ENCODE results near the gene ADNP2. TPM values are rescaled to one million over a fixed set of nuclear protein-coding genes. Genes with fewer than 3 reads are reported as not detected.

Gene ADNP2
- total RNA-seq, 4 donors from 2014 or later = 16.0 to 30.1 (median 22.3) TPM

DNA sequence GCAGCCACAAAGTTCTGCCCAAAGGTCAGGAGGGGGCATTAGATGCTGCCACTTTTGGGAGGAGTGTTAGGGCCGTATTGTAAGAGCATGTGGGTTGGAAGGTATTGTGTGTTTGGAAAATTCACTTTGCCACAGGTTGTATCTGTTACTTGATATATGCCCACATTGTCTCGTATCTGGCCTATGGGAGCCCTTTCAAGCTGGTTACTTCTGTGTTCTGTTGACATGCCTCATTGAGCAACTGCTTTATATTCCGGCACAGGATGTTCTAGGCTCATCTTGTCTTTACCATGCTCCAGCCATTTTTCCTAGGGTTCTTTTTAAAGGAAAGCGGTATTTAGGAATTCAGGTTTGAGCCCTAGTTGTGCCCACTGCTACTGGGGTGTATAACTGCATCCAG, 6.0 kb downstream of the ADNP2 start:
- no peaks in the 10 kb centered on the region for H3K27me3 ChIP-seq

DNA sequence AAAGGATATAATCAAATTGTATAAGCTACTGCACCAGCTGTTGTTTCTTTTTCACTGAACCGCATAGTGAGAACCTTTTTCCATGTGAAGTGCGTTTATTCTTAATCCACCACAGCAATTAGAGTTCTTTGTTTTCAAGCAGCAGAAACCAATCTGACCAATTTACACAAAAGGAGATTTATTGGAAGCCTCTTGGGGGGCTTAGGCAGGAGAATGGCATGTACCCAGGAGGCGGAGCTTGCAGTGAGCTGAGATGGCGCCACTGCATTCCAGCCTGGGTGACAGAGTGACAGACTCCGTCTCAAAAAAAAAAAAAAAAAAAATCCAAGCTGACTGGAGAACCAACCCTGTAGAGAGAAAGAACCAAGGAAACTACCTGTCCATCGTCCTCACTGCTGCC, 10.0 kb downstream of the ADNP2 start:
- no peak overlapping the region for H3K27ac ChIP-seq
- no peaks in the 10 kb centered on the region for H3K9me3 ChIP-seq
- in situ Hi-C loops (cut with MboI; ENCODE audit: low pct_ligation_motif_present in 1 of 4, low pct_unique_long_range_greater_than_20kb in 1 of 4, low sequenced_read_pairs in 3 of 4) = no loop called here
- H3K36me3 ChIP-seq = peaks cover 0 to 15% (median 3%) of the 10 kb centered on the region in 4 donors
- intact Hi-C loops (cut with DNase I; ENCODE audit: low total_unique reads) = no loop called here
- no peak for DNase-seq
- peaks cover 0 to 11% (median 5%) of the 10 kb centered on the region in 4 donors for H3K4me1 ChIP-seq
- 86 to 94% methylated on average over 3 to 6 of the region's 6 CpGs for WGBS, 2 donors (ENCODE audit: low coverage in 1 of 2)
- no peaks in the 10 kb centered on the region for H3K27me3 ChIP-seq
- no peak overlapping the region for H3K4me3 ChIP-seq
- TF ChIP-seq, protein P1, sequence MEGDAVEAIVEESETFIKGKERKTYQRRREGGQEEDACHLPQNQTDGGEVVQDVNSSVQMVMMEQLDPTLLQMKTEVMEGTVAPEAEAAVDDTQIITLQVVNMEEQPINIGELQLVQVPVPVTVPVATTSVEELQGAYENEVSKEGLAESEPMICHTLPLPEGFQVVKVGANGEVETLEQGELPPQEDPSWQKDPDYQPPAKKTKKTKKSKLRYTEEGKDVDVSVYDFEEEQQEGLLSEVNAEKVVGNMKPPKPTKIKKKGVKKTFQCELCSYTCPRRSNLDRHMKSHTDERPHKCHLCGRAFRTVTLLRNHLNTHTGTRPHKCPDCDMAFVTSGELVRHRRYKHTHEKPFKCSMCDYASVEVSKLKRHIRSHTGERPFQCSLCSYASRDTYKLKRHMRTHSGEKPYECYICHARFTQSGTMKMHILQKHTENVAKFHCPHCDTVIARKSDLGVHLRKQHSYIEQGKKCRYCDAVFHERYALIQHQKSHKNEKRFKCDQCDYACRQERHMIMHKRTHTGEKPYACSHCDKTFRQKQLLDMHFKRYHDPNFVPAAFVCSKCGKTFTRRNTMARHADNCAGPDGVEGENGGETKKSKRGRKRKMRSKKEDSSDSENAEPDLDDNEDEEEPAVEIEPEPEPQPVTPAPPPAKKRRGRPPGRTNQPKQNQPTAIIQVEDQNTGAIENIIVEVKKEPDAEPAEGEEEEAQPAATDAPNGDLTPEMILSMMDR (IDR thresholded peaks at IDR 0.05) = no peak
- TF ChIP-seq EP300 (IDR thresholded peaks at IDR 0.05; ENCODE audit: low read depth) (no peak), POLR2A (IDR thresholded peaks at IDR 0.05) (no peak), POLR2AphosphoS5 (IDR thresholded peaks at IDR 0.05) (no peak)

More for the DNA sequence above, 6.0 kb downstream of the ADNP2 start:
- in situ Hi-C loops (cut with MboI; ENCODE audit: low pct_ligation_motif_present in 1 of 4, low pct_unique_long_range_greater_than_20kb in 1 of 4, low sequenced_read_pairs in 3 of 4) (no loop called here), intact Hi-C loops (cut with DNase I; ENCODE audit: low total_unique reads) (no loop called here)
- 93 to 100% methylated on average over 3 to 4 of the region's 4 CpGs for WGBS, 2 donors (ENCODE audit: low coverage in 1 of 2)
- TF ChIP-seq POLR2AphosphoS5 (IDR thresholded peaks at IDR 0.05) = no peak
- TF ChIP-seq POLR2A (IDR thresholded peaks at IDR 0.05) = no peak
- TF ChIP-seq, protein P1 (IDR thresholded peaks at IDR 0.05) = no peak
- no peak for TF ChIP-seq EP300 (IDR thresholded peaks at IDR 0.05; ENCODE audit: low read depth)
- Histone ChIP-seq H3K36me3 (peaks cover 0 to 13% (median 3%) of the 10 kb centered on the region in 4 donors), H3K4me1 (peaks cover 0 to 22% (median 9%) of the 10 kb centered on the region in 4 donors), H3K27ac (no peak overlapping the region), H3K4me3 (no peak overlapping the region), H3K9me3 (no peaks in the 10 kb centered on the region)
- no peak for DNase-seq

DNA sequence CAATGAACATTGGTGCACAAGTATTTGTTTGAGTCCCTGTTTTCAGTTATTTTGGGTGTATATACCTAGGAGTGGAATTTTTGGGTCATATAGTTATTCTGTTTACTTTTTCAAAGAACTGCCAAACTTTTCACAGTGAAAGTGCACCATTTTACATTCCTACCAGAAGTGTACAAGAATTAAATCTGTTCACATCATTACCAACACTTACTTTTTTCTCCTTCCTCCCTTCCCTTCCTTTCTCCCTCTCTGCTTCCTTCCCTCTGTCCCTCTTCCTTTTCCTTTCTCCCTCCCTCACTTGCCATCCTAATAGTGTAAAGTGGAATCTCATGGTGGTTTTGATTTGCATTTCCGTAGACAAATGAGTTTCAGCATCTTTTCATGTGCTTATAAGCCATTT, 11.9 kb downstream of the ADNP2 start:
- intact Hi-C loops (cut with DNase I; ENCODE audit: low total_unique reads) = no loop called here
- peaks cover 0 to 15% (median 3%) of the 10 kb centered on the region in 4 donors for H3K36me3 ChIP-seq
- peaks cover 0 to 19% (median 5%) of the 10 kb centered on the region in 4 donors for H3K4me1 ChIP-seq
- no peak for DNase-seq
- no peak overlapping the region for H3K4me3 ChIP-seq
- H3K27me3 ChIP-seq = no peaks in the 10 kb centered on the region
- 90 to 100% methylated on average over 1 of the region's 1 CpG for WGBS, 2 donors (ENCODE audit: low coverage in 1 of 2)
- TF ChIP-seq, protein P1 (IDR thresholded peaks at IDR 0.05) = no peak
- TF ChIP-seq EP300 (IDR thresholded peaks at IDR 0.05; ENCODE audit: low read depth) = no peak
- no peak for TF ChIP-seq POLR2A (IDR thresholded peaks at IDR 0.05)
- no peak for TF ChIP-seq POLR2AphosphoS5 (IDR thresholded peaks at IDR 0.05)
- in situ Hi-C loops (cut with MboI; ENCODE audit: low pct_ligation_motif_present in 1 of 4, low pct_unique_long_range_greater_than_20kb in 1 of 4, low sequenced_read_pairs in 3 of 4) = no loop called here
- no peak overlapping the region for H3K27ac ChIP-seq
- no peaks in the 10 kb centered on the region for H3K9me3 ChIP-seq

DNA sequence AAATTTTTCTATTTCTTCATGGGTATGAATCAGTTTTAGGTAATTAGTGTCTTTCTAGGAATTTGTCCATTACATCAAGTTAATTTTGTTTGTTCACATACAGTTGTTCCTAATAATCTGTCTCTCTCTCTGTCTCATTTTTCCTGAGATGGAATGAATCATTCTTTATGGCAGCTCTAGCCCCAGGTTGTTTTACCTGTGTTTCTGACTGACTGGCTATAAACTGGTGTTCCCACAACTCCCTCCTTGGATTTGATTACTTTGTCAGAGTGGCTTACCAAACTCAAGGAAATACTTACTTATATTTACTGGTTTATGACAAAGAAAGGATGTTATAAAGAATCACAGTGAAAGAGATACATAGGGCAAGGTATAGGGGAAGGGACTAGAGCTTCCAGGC, 15.1 kb downstream of the ADNP2 start:
- Histone ChIP-seq H3K27me3 (no peaks in the 10 kb centered on the region), H3K27ac (peak overlapping the region; percentile 61 to 73 (median 68)), H3K36me3 (peaks cover 0 to 10% (median 0%) of the 10 kb centered on the region in 4 donors), H3K4me1 (peaks cover 0 to 19% (median 5%) of the 10 kb centered on the region in 4 donors), H3K4me3 (no peak overlapping the region), H3K9me3 (no peaks in the 10 kb centered on the region)
- DNase-seq = no peak
- in situ Hi-C loops (cut with MboI; ENCODE audit: low pct_ligation_motif_present in 1 of 4, low pct_unique_long_range_greater_than_20kb in 1 of 4, low sequenced_read_pairs in 3 of 4) = no loop called here
- no peak for TF ChIP-seq POLR2AphosphoS5 (IDR thresholded peaks at IDR 0.05)
- TF ChIP-seq EP300 (IDR thresholded peaks at IDR 0.05; ENCODE audit: low read depth) = no peak
- TF ChIP-seq, protein P1 (IDR thresholded peaks at IDR 0.05) = no peak
- TF ChIP-seq POLR2A (IDR thresholded peaks at IDR 0.05) = no peak
- intact Hi-C loops (cut with DNase I; ENCODE audit: low total_unique reads) = no loop called here

Measured in transverse colon (tissue), 4 donors.